AG04449 (cell line): Measurements from ENCODE around the gene TMEM234.

Source experiments
- CTCF ChIA-PET: fragments of 350-600 bp; formaldehyde crosslinking; extraction: SDS; loops from one replicate; lab custom pipeline; 2021; ENCODE audit warnings: antibody characterized with exemption; lab: Yijun Ruan, JAX
- POLR2A ChIA-PET: fragments of 400-600, 350-600 bp; formaldehyde crosslinking; extraction: SDS; loops from one replicate; lab custom pipeline; 2020; ENCODE audit warnings: antibody characterized with exemption, inconsistent platforms; lab: Yijun Ruan, JAX
- DNase-seq: peaks from one replicate; pipeline ENCODE4 v3.0.0-alpha.2; 2010; ENCODE audit warnings: low read depth, low spot score
- H3K4me3 ChIP-seq: 2 replicates; pipeline ENCODE4 v1.5.1; 2011; ENCODE audit warnings: low read depth, mild to moderate bottlenecking, control low read depth, low read length
- CTCF ChIP-seq: IDR thresholded peaks from one replicate; pipeline ENCODE4 v1.5.1; 2011; ENCODE audit warnings: mild to moderate bottlenecking, moderate library complexity, low read length, control low read depth, inconsistent platforms; ENCODE audit not compliant: insufficient read depth; ENCODE audit errors: missing control alignments

The TMEM234 gene

GRCh38 chr1:32257227-32257508, 35.0 kb upstream of the TMEM234 start:
- H3K4me3 ChIP-seq = no peak overlapping the region
- POLR2A ChIA-PET = no interaction called here
- no peak for TF ChIP-seq CTCF
- CTCF ChIA-PET = interaction anchor here (1.0 to 1.4 kb wide), 3 partner anchors 9 to 41 kb away, joined by 3 to 5 read pairs (median 3); partner anchors contain the start of gene FAM167B
- DNase-seq = no peak

- no peak for TF ChIP-seq CTCF
- DNase-seq = no peak
- ChIA-PET POLR2A (no interaction called here), CTCF (interaction anchor here (1.0 to 1.5 kb wide), 4 partner anchors 8 to 41 kb away, joined by 3 to 5 read pairs (median 4); partner anchors contain the start of gene FAM167B)
- no peak overlapping the region for H3K4me3 ChIP-seq
Measured at GRCh38 chr1:32256473-32257226, 34.5 kb upstream of the TMEM234 start.

GRCh38 chr1:32255072-32256071, 33.2 kb upstream of the TMEM234 start:
- no peak for DNase-seq
- no peak overlapping the region for H3K4me3 ChIP-seq
- no peak for TF ChIP-seq CTCF
- CTCF ChIA-PET = interaction anchor here (1.5 to 1.6 kb wide), 2 partner anchors 15 to 40 kb away, joined by 4 to 5 read pairs; no protein-coding TSS in a partner anchor
- POLR2A ChIA-PET = no interaction called here

GRCh38 chr1:32250893-32251716, 29.0 kb upstream of the TMEM234 start, which contains the start of gene LCK:
Gene LCK, plus strand, starts transcription at chr1:32251265. Its CDS starts 23,065 bp downstream, at chr1:32274330.
- no peak for TF ChIP-seq CTCF
- CTCF ChIA-PET = interaction anchor here (1.1 to 5.1 kb wide), 3 partner anchors 12 to 34 kb away, joined by 3 to 47 read pairs (median 4); no protein-coding TSS in a partner anchor
- H3K4me3 ChIP-seq = no peak within 1 kb of the TSS
- POLR2A ChIA-PET = no interaction called here
- no peak for DNase-seq

GRCh38 chr1:32249831-32250525, 27.8 kb upstream of the TMEM234 start:
- ChIA-PET POLR2A (interaction anchor here (0.6 kb wide), 1 partner anchor 81 kb away, joined by 4 read pairs; no protein-coding TSS in a partner anchor), CTCF (interaction anchor here (1.0 to 5.1 kb wide), 4 partner anchors 11 to 73 kb away, joined by 3 to 47 read pairs (median 28); no protein-coding TSS in a partner anchor)
- DNase-seq = no peak
- no peak for TF ChIP-seq CTCF
- no peak overlapping the region for H3K4me3 ChIP-seq
